OCI-LY7 (cell line): Measurements from ENCODE around the gene KCNQ5.

Source experiments
- CTCF ChIP-seq: fragments of 200-600 bp; sonication (generic); conservative IDR thresholded peaks from 2 replicates; pipeline ENCODE4 v1.5.1; 2014; ENCODE audit warnings: mild to moderate bottlenecking, antibody characterized with exemption, low read length, moderate library complexity, mixed read lengths
- EZH2phosphoT487 ChIP-seq: fragments of 200-600 bp; sonication (generic); IDR thresholded peaks from 2 replicates; pipeline ENCODE4 v1.6.1; 2018; ENCODE audit warnings: low read depth, borderline replicate concordance, mild to moderate bottlenecking, mixed run types, antibody characterized with exemption, low read length, moderate library complexity, mixed read lengths

GRCh38 chr6:73200735-73201134 is 578.9 kb downstream of the KCNQ5 start:
- no peak for TF ChIP-seq CTCF
- TF ChIP-seq EZH2phosphoT487 = no peak
